Urothelium cell line (cell line): ENCODE measurements around the gene POGLUT3.

Experiments
- DNase-seq: peaks from one replicate; pipeline ENCODE4 v3.0.0; 2011; ENCODE audit warnings: low spot score, mixed read lengths
- FAIRE-seq: peaks from 2 replicates; lab custom pipeline; 2011; peaks lifted over from hg19 to GRCh38; lab: Jason Lieb, UNC

Gene POGLUT3

GRCh38 chr11:108501396-108501795 is 3.2 kb upstream of the POGLUT3 start:
- FAIRE-seq (no peak), DNase-seq (no peak)

DNA sequence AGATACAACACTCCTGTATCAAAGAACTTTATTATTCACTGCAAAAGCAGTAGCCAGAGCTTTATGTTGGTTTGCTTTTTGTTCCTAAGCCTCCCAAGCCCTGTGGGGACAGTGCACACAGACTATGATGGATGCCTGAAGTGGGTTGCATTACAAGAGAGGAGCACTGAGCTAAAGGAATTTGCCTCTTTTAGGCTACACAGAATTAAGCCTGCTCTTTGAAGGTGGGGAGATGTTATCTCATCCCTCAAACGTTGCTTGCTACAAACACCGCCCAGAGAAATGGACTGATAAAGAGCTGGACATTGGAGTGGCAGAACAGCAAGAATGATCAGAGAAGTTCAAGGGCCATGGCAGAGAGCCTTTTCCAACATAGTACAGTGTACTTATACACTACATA is 2.5 kb upstream of the POGLUT3 start:
- no peak for FAIRE-seq

DNA sequence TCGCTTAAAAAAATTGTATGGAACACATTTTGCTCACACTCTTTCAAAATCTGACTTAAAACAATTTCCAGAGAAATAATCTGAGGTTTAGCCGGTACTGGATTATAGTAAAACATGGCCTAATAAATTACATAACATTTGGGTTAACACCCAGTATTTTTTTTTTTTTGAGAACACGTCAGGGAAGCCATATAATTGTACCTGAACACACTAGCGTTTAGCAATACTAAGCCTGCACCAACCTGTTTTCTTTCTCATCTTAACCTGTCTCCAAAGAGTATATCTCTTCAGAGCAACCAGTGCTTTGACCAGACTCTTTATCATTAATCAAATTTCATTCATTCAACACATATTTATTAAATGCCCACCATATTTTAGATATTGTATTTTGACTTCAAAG is 2.0 kb upstream of the POGLUT3 start:
- FAIRE-seq (no peak), DNase-seq (no peak)

More for the DNA sequence above, 2.5 kb upstream of the POGLUT3 start:
- no peak for DNase-seq

GRCh38 chr11:108498816-108499408 is 728 bp upstream of the POGLUT3 start:
- FAIRE-seq (no peak), DNase-seq (no peak)

- FAIRE-seq (peak; percentile 30), DNase-seq (peak; percentile 93)
These were observed 703 bp downstream of the POGLUT3 start for GRCh38 chr11:108497317-108498045.

GRCh38 chr11:108496643-108497256 is 1.4 kb downstream of the POGLUT3 start:
- DNase-seq (no peak), FAIRE-seq (no peak)

DNA sequence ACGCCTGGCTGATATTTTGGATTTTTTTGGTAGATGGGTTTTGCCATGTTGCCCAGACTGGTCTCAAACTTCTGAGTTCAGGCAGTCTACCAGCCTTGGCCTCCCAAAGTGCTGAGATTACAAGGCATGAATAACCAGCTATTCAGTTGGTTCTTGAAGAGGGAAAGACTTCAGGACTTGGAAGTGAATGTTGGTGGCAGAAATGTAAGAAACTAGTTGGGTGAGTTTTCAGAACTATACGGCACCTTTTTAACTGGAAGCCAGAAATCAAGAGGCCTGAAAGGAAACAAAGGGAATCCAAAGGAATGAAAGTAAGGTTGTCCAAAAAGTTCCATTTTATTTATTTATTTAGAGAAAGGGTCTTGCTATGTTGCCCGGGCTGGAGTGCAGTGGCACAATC is 2.9 kb downstream of the POGLUT3 start:
- DNase-seq (no peak), FAIRE-seq (no peak)

- no peak for FAIRE-seq
- no peak for DNase-seq
These were observed 4.0 kb downstream of the POGLUT3 start for GRCh38 chr11:108494182-108494581.

GRCh38 chr11:108491936-108492335 is 6.2 kb downstream of the POGLUT3 start:
- FAIRE-seq = no peak

DNA sequence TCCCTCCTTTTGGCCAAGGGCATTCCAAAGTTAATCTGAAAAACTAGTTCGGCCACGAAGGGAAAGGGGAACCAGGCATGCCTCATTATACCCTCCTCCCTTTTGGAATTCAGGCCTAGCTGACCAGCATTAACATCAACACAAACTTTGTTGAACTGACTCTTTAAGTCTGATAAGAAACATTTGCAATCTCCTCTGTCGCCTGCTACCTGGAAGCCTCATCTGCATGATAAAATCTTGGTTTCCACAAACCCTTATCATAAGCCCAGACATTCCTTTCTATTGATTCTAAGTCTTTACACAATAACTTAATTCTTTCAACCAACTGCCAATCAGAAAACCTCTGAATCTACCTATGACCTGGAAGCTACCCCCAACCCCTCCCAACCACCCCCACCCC is 11.4 kb downstream of the POGLUT3 start:
- DNase-seq (no peak), FAIRE-seq (no peak)

More at GRCh38 chr11:108491936-108492335, 6.2 kb downstream of the POGLUT3 start:
- no peak for DNase-seq

DNA sequence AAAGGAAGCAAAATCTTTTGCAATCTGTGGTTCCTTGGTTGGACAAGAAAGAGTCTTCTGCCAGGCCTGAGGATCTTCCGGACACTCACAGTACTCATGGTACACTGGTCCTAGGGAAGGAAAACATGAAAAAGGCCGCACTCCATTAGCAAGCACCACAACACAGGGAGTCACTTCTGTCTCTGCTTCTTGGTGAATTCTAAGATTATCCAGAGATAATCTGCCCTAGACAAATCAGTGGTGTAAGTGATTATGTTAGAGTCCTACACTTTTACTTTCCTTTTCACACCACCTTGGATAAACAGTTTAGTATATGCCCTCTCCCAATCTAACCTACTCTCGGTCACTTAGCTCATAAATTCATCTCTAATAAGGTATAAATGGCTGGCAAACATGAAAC is 11.9 kb downstream of the POGLUT3 start:
- no peak for DNase-seq
- no peak for FAIRE-seq

- FAIRE-seq = no peak
- no peak for DNase-seq
These were observed 15.0 kb downstream of the POGLUT3 start for GRCh38 chr11:108483163-108483562.

DNA sequence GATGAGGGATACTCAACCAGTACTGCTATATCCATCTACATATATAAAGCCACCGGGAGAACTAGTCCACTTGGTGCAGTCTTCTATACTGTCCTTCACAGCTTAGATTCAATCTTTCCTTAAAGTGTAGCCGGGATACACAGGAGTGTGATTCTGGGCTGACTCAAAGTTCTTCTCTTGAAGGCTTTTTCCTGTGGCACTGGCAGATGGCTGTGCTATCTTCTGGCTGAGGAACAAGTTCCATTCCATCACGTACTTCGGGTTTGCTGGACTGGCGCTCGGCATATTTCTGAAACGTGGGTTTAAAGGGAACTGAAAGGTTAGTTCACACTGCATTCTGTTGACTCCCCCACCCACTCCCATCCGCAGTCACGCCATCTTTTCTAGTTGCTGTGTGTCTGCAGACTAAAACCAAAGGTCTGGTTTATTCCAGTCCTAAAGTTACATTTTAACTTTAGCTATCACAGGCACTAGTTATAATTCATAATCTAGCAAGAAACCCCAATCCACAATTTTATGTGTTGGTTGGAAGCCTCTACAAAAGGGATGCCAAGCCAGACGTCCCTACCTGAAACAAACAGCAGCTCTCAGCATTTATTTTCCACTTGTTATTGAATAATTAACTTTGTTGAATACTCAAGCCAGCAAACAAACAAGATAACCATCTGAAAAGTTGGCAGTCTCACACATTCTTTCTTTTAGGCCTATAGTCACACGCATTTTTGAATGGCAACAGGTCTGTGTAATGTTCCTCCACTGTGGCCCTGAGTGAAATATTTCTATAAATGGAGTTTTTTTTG is 23.3 kb downstream of the POGLUT3 start:
- no peak for DNase-seq

GRCh38 chr11:108472681-108473080 is 25.5 kb downstream of the POGLUT3 start:
- DNase-seq = no peak
- FAIRE-seq = no peak

More for the DNA sequence above, 23.3 kb downstream of the POGLUT3 start:
- FAIRE-seq = no peak

- DNase-seq = no peak
- no peak for FAIRE-seq
These were observed 29.7 kb downstream of the POGLUT3 start for GRCh38 chr11:108468478-108468864.

- FAIRE-seq (peak; percentile 78), DNase-seq (peak; percentile 95)
These were observed 30.9 kb downstream of the POGLUT3 start, which contains the start of gene C11orf65 for GRCh38 chr11:108467091-108467823. C11orf65 (minus strand) TSS chr11:108467529; CDS start chr11:108461559, 5,970 bp downstream.

DNA sequence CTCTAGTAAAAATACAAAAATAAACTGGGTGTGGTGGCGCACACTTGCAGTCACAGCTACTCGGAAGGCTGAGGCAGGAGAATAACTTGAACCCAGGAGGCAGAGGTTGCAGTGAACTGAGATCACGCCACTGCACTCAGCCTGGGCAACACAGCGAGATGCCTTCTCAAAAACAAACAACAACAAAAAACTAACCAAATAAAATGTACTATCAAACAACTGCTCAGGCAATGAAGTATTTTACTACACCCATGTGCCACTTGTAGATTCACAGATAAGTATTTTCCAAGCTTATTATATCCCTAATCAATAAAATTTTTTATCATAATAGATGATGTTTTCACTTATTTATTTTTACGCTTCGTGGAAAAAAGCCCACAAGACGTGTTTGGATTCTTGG is 31.8 kb downstream of the POGLUT3 start:
- DNase-seq = no peak
- no peak for FAIRE-seq

DNA sequence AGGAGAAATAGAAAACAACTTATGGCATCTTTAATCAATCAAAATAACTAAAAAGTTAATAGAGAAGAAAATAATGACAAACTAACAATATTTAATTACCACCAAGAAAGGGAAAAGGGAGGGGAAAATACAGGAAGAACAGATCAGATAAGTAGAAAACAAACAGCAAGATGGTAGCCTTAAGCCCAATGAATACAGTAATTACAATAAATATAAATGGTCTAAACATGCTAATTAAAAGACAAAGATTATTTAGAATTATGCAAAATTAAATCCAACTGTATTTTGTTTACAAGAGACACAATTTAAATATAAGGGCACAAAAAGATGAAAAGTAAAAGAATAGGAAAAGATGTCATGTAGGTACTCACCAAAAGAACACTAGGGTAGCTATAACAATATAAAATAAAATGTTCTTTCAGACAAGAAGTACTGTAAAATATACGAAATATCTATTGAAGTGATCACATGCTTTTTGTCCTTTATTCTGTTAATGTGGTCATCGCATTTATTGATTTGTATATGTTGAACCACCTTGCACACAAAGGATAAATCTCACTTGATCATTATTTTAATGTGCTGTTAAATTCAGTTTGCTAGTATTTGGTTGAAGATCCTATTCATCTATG is 44.9 kb downstream of the POGLUT3 start:
- no peak for FAIRE-seq

More for the DNA sequence above, 44.9 kb downstream of the POGLUT3 start:
- DNase-seq = no peak
